KMS-11 (cell line): Measurements from ENCODE around the gene KLC1.

Experiments used
- H2AFZ ChIP-seq: fragments of 200-600 bp; sonication (generic); 2 replicates; pipeline ENCODE4 v1.6.1; 2016; ENCODE audit warnings: antibody characterized with exemption, mixed run types, low read depth
- H3K27ac ChIP-seq: fragments of 200-600 bp; sonication (generic); 2 replicates; pipeline ENCODE4 v1.6.1; 2016; ENCODE audit warnings: mild to moderate bottlenecking, mixed run types
- H3K27me3 ChIP-seq: fragments of 200-600 bp; sonication (generic); 2 replicates; pipeline ENCODE4 v1.6.1; 2017; ENCODE audit warnings: mild to moderate bottlenecking, low read depth, mixed run types, moderate library complexity; ENCODE audit not compliant: insufficient read depth
- H3K36me3 ChIP-seq: fragments of 200-600 bp; sonication (generic); 2 replicates; pipeline ENCODE4 v1.6.1; 2017; ENCODE audit warnings: mild to moderate bottlenecking, mixed run types; ENCODE audit not compliant: insufficient read depth
- H3K4me1 ChIP-seq: fragments of 200-600 bp; sonication (generic); 2 replicates; pipeline ENCODE4 v1.6.1; 2016; ENCODE audit warnings: mild to moderate bottlenecking, low read depth, mixed run types; ENCODE audit not compliant: poor library complexity, severe bottlenecking
- H3K4me2 ChIP-seq: fragments of 200-600 bp; sonication (generic); 2 replicates; pipeline ENCODE4 v1.7.0; 2016; ENCODE audit warnings: mild to moderate bottlenecking, mixed run types
- H3K4me3 ChIP-seq: fragments of 200-600 bp; sonication (generic); IDR thresholded peaks from 2 replicates; pipeline ENCODE4 v1.6.1; 2017; ENCODE audit warnings: low read depth, low read length, mixed read lengths; ENCODE audit not compliant: insufficient read depth
- H3K79me2 ChIP-seq: fragments of 200-600 bp; sonication (generic); 2 replicates; pipeline ENCODE4 v1.6.1; 2016; ENCODE audit warnings: low read depth, mixed run types; ENCODE audit not compliant: insufficient read depth
- H3K9ac ChIP-seq: fragments of 200-600 bp; sonication (generic); 2 replicates; pipeline ENCODE4 v1.6.1; 2016; ENCODE audit warnings: mild to moderate bottlenecking, mixed run types
- H4K20me1 ChIP-seq: fragments of 200-600 bp; sonication (generic); 2 replicates; pipeline ENCODE4 v1.6.1; 2016; ENCODE audit warnings: mild to moderate bottlenecking, mixed run types; ENCODE audit not compliant: insufficient read depth
- TF ChIP-seq, protein P1 (sequence below): fragments of 200-600 bp; sonication (generic); conservative IDR thresholded peaks from 2 replicates; pipeline ENCODE4 v1.6.1; 2017; ENCODE audit warnings: low read depth, mild to moderate bottlenecking, antibody characterized with exemption, low read length, moderate library complexity, mixed read lengths

KLC1 gene

DNA sequence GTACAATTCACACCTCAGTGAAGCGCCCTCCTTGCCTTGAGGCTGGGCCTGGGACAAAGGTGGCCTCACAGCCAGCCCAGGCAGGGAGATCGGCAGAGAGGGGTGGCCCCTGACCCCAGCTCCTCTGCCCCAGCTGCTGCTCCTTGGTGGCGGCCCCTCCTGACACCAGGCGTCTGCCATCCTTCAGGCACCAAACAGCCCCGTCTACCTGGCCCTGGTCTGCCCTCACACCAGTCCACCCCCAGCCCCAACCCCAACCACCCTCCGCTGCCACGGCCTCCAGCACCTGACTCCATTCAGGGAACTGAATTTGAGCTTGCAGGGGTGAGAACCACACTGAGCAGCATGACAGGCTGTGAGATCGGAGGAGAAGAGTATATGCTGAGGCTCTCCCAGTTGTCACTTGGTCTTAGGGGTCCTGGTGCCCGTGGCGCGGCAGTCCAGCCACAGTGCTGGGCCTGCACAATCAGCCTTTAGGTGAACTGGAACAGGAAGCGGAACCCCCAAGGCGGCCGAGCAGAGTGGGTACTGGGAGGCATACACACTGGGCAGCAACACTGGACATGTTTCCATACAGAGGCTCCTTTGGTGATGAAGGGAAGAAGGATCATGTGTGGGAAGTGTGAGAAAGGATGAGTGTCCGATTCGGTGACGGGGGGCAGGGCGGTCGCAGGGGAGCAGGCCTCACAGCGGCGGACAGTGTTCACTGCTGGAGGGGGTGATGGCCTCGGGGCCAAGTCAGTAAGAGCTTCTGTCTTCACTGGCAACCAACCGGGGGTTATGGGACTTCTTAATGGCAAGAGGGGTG lies 105.3 kb downstream of the KLC1 start:
- H3K9ac ChIP-seq: no peak overlapping the region
- H3K4me2 ChIP-seq: no peak overlapping the region
- H3K79me2 ChIP-seq: no peaks in the 10 kb centered on the region
- H4K20me1 ChIP-seq: no peaks in the 10 kb centered on the region
- no peak overlapping the region for H3K4me3 ChIP-seq
- H3K4me1 ChIP-seq: no peaks in the 10 kb centered on the region
- H3K36me3 ChIP-seq: no peaks in the 10 kb centered on the region
- H3K27me3 ChIP-seq: no peaks in the 10 kb centered on the region
- no peak overlapping the region for H2AFZ ChIP-seq
- TF ChIP-seq, protein P1, sequence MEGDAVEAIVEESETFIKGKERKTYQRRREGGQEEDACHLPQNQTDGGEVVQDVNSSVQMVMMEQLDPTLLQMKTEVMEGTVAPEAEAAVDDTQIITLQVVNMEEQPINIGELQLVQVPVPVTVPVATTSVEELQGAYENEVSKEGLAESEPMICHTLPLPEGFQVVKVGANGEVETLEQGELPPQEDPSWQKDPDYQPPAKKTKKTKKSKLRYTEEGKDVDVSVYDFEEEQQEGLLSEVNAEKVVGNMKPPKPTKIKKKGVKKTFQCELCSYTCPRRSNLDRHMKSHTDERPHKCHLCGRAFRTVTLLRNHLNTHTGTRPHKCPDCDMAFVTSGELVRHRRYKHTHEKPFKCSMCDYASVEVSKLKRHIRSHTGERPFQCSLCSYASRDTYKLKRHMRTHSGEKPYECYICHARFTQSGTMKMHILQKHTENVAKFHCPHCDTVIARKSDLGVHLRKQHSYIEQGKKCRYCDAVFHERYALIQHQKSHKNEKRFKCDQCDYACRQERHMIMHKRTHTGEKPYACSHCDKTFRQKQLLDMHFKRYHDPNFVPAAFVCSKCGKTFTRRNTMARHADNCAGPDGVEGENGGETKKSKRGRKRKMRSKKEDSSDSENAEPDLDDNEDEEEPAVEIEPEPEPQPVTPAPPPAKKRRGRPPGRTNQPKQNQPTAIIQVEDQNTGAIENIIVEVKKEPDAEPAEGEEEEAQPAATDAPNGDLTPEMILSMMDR: no peak
- no peak overlapping the region for H3K27ac ChIP-seq

- H3K4me3 ChIP-seq: no peak overlapping the region
- no peak overlapping the region for H3K27ac ChIP-seq
- no peaks in the 10 kb centered on the region for H3K4me1 ChIP-seq
- no peaks in the 10 kb centered on the region for H3K36me3 ChIP-seq
- H3K79me2 ChIP-seq: no peaks in the 10 kb centered on the region
- H3K9ac ChIP-seq: no peak overlapping the region
- TF ChIP-seq, protein P1: no peak
- no peak overlapping the region for H2AFZ ChIP-seq
- H3K4me2 ChIP-seq: no peak overlapping the region
- no peaks in the 10 kb centered on the region for H4K20me1 ChIP-seq
- H3K27me3 ChIP-seq: no peaks in the 10 kb centered on the region
These were observed 106.0 kb downstream of the KLC1 start for GRCh38 chr14:103735022-103735421.

DNA sequence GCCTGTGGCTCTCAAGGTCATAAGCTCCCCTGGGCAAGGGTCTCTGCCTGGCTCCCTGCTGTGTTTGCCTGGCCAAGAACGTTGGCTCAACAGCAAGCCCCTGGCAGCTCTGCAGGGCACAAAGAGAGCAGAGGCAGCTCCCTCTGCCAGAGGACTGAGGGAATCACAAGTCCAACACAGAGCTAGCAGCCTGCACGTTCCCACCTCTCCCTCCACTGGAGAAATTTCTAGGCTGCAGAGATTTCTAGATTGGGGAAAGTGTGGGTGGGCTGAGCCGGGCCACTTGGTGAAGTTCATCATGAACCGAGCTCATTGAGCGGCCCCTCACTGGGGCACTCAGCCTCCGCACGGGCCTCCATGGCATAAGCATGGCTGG lies 106.4 kb downstream of the KLC1 start:
- H3K27ac ChIP-seq: no peak overlapping the region
- no peak overlapping the region for H3K4me3 ChIP-seq
- no peaks in the 10 kb centered on the region for H4K20me1 ChIP-seq
- no peaks in the 10 kb centered on the region for H3K4me1 ChIP-seq
- no peaks in the 10 kb centered on the region for H3K36me3 ChIP-seq
- H3K4me2 ChIP-seq: no peak overlapping the region
- no peak overlapping the region for H3K9ac ChIP-seq
- H3K27me3 ChIP-seq: no peaks in the 10 kb centered on the region
- TF ChIP-seq, protein P1: no peak
- H2AFZ ChIP-seq: no peak overlapping the region
- no peaks in the 10 kb centered on the region for H3K79me2 ChIP-seq

- H3K36me3 ChIP-seq: no peaks in the 10 kb centered on the region
- no peaks in the 10 kb centered on the region for H4K20me1 ChIP-seq
- TF ChIP-seq, protein P1: no peak
- no peak overlapping the region for H3K4me3 ChIP-seq
- H2AFZ ChIP-seq: no peak overlapping the region
- H3K27me3 ChIP-seq: no peaks in the 10 kb centered on the region
- H3K4me1 ChIP-seq: no peaks in the 10 kb centered on the region
- no peaks in the 10 kb centered on the region for H3K79me2 ChIP-seq
- H3K4me2 ChIP-seq: no peak overlapping the region
- H3K9ac ChIP-seq: no peak overlapping the region
- H3K27ac ChIP-seq: no peak overlapping the region
These were observed 107.0 kb downstream of the KLC1 start for GRCh38 chr14:103735815-103736545.
